CD14-positive monocyte (primary cell): ENCODE data around the gene DEPDC5. TPM values are rescaled to one million over a fixed set of nuclear protein-coding genes. Genes with fewer than 3 reads are reported as not detected.

Experiments used
- DNase-seq, 3 donors: peaks; one replicate each; pipeline ENCODE4 v3.0.0-alpha.2; 2011 to 2022
- H2AFZ ChIP-seq: 2 replicates; pipeline ENCODE4 v1.6.0; 2012; ENCODE audit warnings: mild to moderate bottlenecking, low read depth, low read length, inconsistent platforms; ENCODE audit not compliant: insufficient read depth, poor library complexity, severe bottlenecking
- H3K27ac ChIP-seq, 2 donors: 1 replicate in 1 of 2; 2 replicates in 1 of 2; pipeline ENCODE4 v1.5.1; 2012 to 2013; ENCODE audit warnings: low read length in 2 of 2, control low read depth in 1 of 2, inconsistent platforms in 1 of 2, low read depth in 1 of 2, mild to moderate bottlenecking in 1 of 2
- H3K27me3 ChIP-seq, 2 donors: one replicate each; pipeline versions ENCODE4 v1.6.0 to v1.6.1; 2011 to 2013; ENCODE audit warnings: low read length in 2 of 2; ENCODE audit not compliant: control insufficient read depth in 2 of 2, insufficient read depth in 2 of 2
- H3K36me3 ChIP-seq, 2 donors: replicated peaks in 1 of 2; 1 replicate in 1 of 2; 2 replicates in 1 of 2; pipeline versions ENCODE4 v1.5.1 to v1.6.1; 2012 to 2013; ENCODE audit warnings: low read length in 2 of 2, control low read depth in 1 of 2, inconsistent platforms in 1 of 2, mild to moderate bottlenecking in 1 of 2; ENCODE audit not compliant: insufficient read depth in 2 of 2, control insufficient read depth in 1 of 2
- H3K4me1 ChIP-seq, 2 donors: 1 replicate in 1 of 2; 2 replicates in 1 of 2; pipeline versions ENCODE4 v1.5.1 to v1.6.1; 2012 to 2013; ENCODE audit warnings: low read length in 2 of 2, control low read depth in 1 of 2, inconsistent platforms in 1 of 2, mild to moderate bottlenecking in 1 of 2, moderate library complexity in 1 of 2; ENCODE audit not compliant: insufficient read depth in 2 of 2, control insufficient read depth in 1 of 2
- H3K4me2 ChIP-seq: replicated peaks from 2 replicates; pipeline ENCODE3; 2012; ENCODE audit warnings: low read length, moderate library complexity, mild to moderate bottlenecking; ENCODE audit not compliant: poor library complexity, severe bottlenecking; ENCODE audit errors: extremely low read depth
- H3K4me3 ChIP-seq, 3 experiments: fragments of 200-600 bp in 1 of 3; sonication (generic) in 1 of 3; replicated peaks in 1 of 3; 1 replicate in 2 of 3; 2 replicates in 1 of 3; pipeline ENCODE4 v1.5.1; 2011 to 2013; ENCODE audit warnings: low read length in 3 of 3, mild to moderate bottlenecking in 3 of 3, control low read depth in 2 of 3, low read depth in 2 of 3, inconsistent platforms in 1 of 3, moderate library complexity in 1 of 3
- H3K79me2 ChIP-seq: 2 replicates; pipeline ENCODE4 v1.6.0; 2012; ENCODE audit warnings: mild to moderate bottlenecking, control low read depth, inconsistent platforms, low read length, moderate library complexity; ENCODE audit not compliant: insufficient read depth
- H3K9ac ChIP-seq: 2 replicates; pipeline ENCODE4 v1.6.0; 2017; ENCODE audit warnings: low read length, mild to moderate bottlenecking; ENCODE audit not compliant: insufficient read depth, poor library complexity, severe bottlenecking
- H3K9me3 ChIP-seq, 2 donors: replicated peaks in 1 of 2; 1 replicate in 1 of 2; 2 replicates in 1 of 2; pipeline versions ENCODE4 v1.5.1 to v1.6.1; 2012 to 2013; ENCODE audit warnings: low read length in 2 of 2, control low read depth in 1 of 2; ENCODE audit not compliant: control insufficient read depth in 1 of 2, insufficient read depth in 1 of 2
- H4K20me1 ChIP-seq: 2 replicates; pipeline ENCODE4 v1.6.0; 2012; ENCODE audit warnings: mild to moderate bottlenecking, low read length, control low read depth, moderate library complexity; ENCODE audit not compliant: insufficient read depth
- H3K27ac Mint-ChIP-seq, 7 donors: one replicate each; pipeline ENCODE4 v1.8.0; 2020; ENCODE audit warnings: mild to moderate bottlenecking in 7 of 7, mixed read lengths in 7 of 7, moderate library complexity in 6 of 7, inconsistent platforms in 2 of 7
- H3K27me3 Mint-ChIP-seq, 3 donors: one replicate each; pipeline ENCODE4 v1.8.0; 2021 to 2022; ENCODE audit warnings: low read depth in 3 of 3, mild to moderate bottlenecking in 3 of 3, mixed read lengths in 3 of 3, moderate library complexity in 3 of 3, inconsistent platforms in 1 of 3
- H3K36me3 Mint-ChIP-seq, 2 donors: one replicate each; pipeline ENCODE4 v1.8.0; 2020; ENCODE audit warnings: mixed read lengths in 2 of 2, inconsistent platforms in 1 of 2, mild to moderate bottlenecking in 1 of 2
- H3K4me1 Mint-ChIP-seq: one replicate; pipeline ENCODE4 v1.8.0; 2020; ENCODE audit warnings: mild to moderate bottlenecking, mixed read lengths
- H3K4me3 Mint-ChIP-seq, 2 donors: one replicate each; pipeline ENCODE4 v1.8.0; 2020; ENCODE audit warnings: mild to moderate bottlenecking in 2 of 2, mixed read lengths in 2 of 2, moderate library complexity in 1 of 2
- H3K9me3 Mint-ChIP-seq, 7 donors: one replicate each; pipeline ENCODE4 v1.8.0; 2020 to 2022; ENCODE audit warnings: mixed read lengths in 7 of 7, mild to moderate bottlenecking in 6 of 7, moderate library complexity in 6 of 7, inconsistent platforms in 2 of 7
- CTCF ChIP-seq: fragments of 200-600 bp; IDR thresholded peaks from one replicate; pipeline ENCODE4 v1.8.0; 2022; ENCODE audit warnings: antibody characterized with exemption, mild to moderate bottlenecking
- WGBS: methylation state at CpG from one replicate; pipeline ENCODE4 v1.1.5; 2013; ENCODE audit warnings: missing lambda C conversion rate; ENCODE audit not compliant: insufficient coverage; 5-methylcytosine and 5-hydroxymethylcytosine counted together
- intact Hi-C, 2 donors: fragments of 100-400 bp; cut with micrococcal nuclease; formaldehyde crosslinking; loops; one replicate each; pipeline versions ENCODE4 v1.15.0 to v1.15.1; 2023
- polyA plus RNA-seq, 3 donors: library from polyadenylated mRNA; depleted of rRNA in 1 of 3; unstranded in 2 of 3; stranded (reverse) in 1 of 3; fragments of 300-500 nt in 2 of 3; fragments of >200 nt in 1 of 3; fragmentation: Illumina TruSeq in 2 of 3; gene quantifications; 1 replicate in 2 of 3; 2 replicates in 1 of 3; pipeline ENCODE4 v1.2.3, GENCODE V29; 2012 to 2021

DEPDC5 gene
- polyA plus RNA-seq, 3 donors, result 2.2 to 19.5 (median 4.1) TPM

GRCh38 chr22:31953261-31953660, 199.4 kb downstream of the DEPDC5 start:
- intact Hi-C loops, result loop anchor here (5.0 kb wide), 1 partner anchor 36 kb away; no protein-coding TSS in a partner anchor
- WGBS, result no CpG with 5 or more reads among the region's 3 CpGs
- Histone ChIP-seq H3K27ac (peak overlapping the region in 1 of 2 donors; percentile 75), H3K4me1 (peaks cover 21 to 31% of the 10 kb centered on the region in 2 donors), H3K9me3 (no peaks in the 10 kb centered on the region), H3K4me2 (no peak overlapping the region), H3K36me3 (peaks cover 42 to 85% of the 10 kb centered on the region in 2 donors), H3K79me2 (peaks cover 88% of the 10 kb centered on the region), H2AFZ (no peak overlapping the region), H4K20me1 (peaks cover 100% of the 10 kb centered on the region), H3K9ac (no peak overlapping the region), H3K4me3 (no peak overlapping the region), H3K27me3 (no peaks in the 10 kb centered on the region)
- Mint-ChIP-seq H3K4me1 (peaks cover 45% of the 10 kb centered on the region), H3K36me3 (peaks cover 47 to 71% of the 10 kb centered on the region in 2 donors), H3K4me3 (no peak overlapping the region), H3K27ac (peak overlapping the region in 3 of 7 donors; percentile 2 to 89 (median 61)), H3K9me3 (no peaks in the 10 kb centered on the region), H3K27me3 (no peaks in the 10 kb centered on the region)
- DNase-seq, result no peak
- no peak for TF ChIP-seq CTCF

GRCh38 chr22:31954535-31955523, 201.0 kb downstream of the DEPDC5 start:
- H3K27ac ChIP-seq, result peak overlapping the region in 1 of 2 donors; percentile 75
- no peak for DNase-seq
- peaks cover 72% of the 10 kb centered on the region for H3K79me2 ChIP-seq
- H3K9ac ChIP-seq, result no peak overlapping the region
- intact Hi-C loops, result loop anchor here (5.0 kb wide), 1 partner anchor 38 kb away; no protein-coding TSS in a partner anchor
- H3K4me2 ChIP-seq, result no peak overlapping the region
- H3K4me3 ChIP-seq, result no peak overlapping the region
- H3K4me1 Mint-ChIP-seq, result peaks cover 45% of the 10 kb centered on the region
- no peak overlapping the region for H3K4me3 Mint-ChIP-seq
- no peaks in the 10 kb centered on the region for H3K27me3 ChIP-seq
- peak overlapping the region in 6 of 7 donors; percentile 61 to 89 (median 74) for H3K27ac Mint-ChIP-seq
- H2AFZ ChIP-seq, result no peak overlapping the region
- peaks cover 34 to 76% of the 10 kb centered on the region in 2 donors for H3K36me3 ChIP-seq
- no peak for TF ChIP-seq CTCF
- peaks cover 92% of the 10 kb centered on the region for H4K20me1 ChIP-seq
- 88% methylated on average over 5 of the region's 11 CpGs for WGBS
- no peaks in the 10 kb centered on the region for H3K9me3 ChIP-seq
- H3K9me3 Mint-ChIP-seq, result no peaks in the 10 kb centered on the region
- peaks cover 0 to 4% (median 2%) of the 10 kb centered on the region in 3 donors for H3K27me3 Mint-ChIP-seq
- H3K4me1 ChIP-seq, result peaks cover 21 to 31% of the 10 kb centered on the region in 2 donors
- H3K36me3 Mint-ChIP-seq, result peaks cover 47 to 67% of the 10 kb centered on the region in 2 donors
